Tibial nerve (tissue), 4 donors: ENCODE measurements around the gene FHAD1.

Source experiments
- EP300 ChIP-seq, 2 donors: sonication (generic); formaldehyde crosslinking; IDR thresholded peaks; one replicate each; pipeline ENCODE4 v1.6.1; 2017; ENCODE audit warnings: antibody characterized with exemption in 2 of 2, mild to moderate bottlenecking in 1 of 2
- POLR2A ChIP-seq, 2 donors: fragments of 450-650 bp; IDR thresholded peaks; one replicate each; pipeline ENCODE4 v1.6.1; 2017; ENCODE audit warnings: antibody characterized with exemption in 2 of 2, mild to moderate bottlenecking in 2 of 2, moderate library complexity in 2 of 2
- TF ChIP-seq, protein P1 (sequence below), 5 experiments: fragments of 200-600 bp in 3 of 5; fragments of 450-650 bp in 2 of 5; sonication (generic) in 3 of 5; IDR thresholded peaks; one replicate each; pipeline ENCODE4 v1.5.1; 2016 to 2019; ENCODE audit warnings: antibody characterized with exemption in 5 of 5, mild to moderate bottlenecking in 3 of 5, moderate library complexity in 2 of 5

DNA sequence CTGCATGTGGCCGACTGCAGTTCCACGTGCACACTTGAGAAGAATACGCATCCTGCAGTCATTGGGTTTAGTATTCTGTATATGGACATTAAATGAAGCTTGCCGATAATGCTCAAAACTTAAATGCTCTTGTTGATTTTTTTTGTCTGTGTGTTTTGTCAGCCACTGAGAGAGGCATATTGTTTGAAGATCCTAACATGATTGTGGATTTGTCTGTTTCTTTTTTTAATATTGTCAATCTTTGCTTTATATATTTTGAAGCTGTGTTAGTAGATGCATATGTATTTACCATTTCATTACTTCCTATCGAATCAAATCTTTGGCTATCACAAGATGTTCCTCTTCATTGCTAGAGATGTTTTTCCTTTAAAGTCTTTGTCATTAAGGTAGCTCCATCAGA is 73.2 kb downstream of the FHAD1 start:
- TF ChIP-seq, protein P1, sequence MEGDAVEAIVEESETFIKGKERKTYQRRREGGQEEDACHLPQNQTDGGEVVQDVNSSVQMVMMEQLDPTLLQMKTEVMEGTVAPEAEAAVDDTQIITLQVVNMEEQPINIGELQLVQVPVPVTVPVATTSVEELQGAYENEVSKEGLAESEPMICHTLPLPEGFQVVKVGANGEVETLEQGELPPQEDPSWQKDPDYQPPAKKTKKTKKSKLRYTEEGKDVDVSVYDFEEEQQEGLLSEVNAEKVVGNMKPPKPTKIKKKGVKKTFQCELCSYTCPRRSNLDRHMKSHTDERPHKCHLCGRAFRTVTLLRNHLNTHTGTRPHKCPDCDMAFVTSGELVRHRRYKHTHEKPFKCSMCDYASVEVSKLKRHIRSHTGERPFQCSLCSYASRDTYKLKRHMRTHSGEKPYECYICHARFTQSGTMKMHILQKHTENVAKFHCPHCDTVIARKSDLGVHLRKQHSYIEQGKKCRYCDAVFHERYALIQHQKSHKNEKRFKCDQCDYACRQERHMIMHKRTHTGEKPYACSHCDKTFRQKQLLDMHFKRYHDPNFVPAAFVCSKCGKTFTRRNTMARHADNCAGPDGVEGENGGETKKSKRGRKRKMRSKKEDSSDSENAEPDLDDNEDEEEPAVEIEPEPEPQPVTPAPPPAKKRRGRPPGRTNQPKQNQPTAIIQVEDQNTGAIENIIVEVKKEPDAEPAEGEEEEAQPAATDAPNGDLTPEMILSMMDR (IDR thresholded peaks at IDR 0.05), result no peak
- TF ChIP-seq POLR2A (IDR thresholded peaks at IDR 0.05) (no peak), EP300 (IDR thresholded peaks at IDR 0.05) (no peak)
